ENCODE measurements around the gene RNF34.

GRCh38 chr12:121427556-121428050 is 27.7 kb downstream of the RNF34 start:
- TF ChIP-seq CTCF (IDR thresholded peaks at IDR 0.05; ENCODE audit: insufficient read depth, low read length, poor library complexity, severe bottlenecking) = no peak
- TF ChIP-seq EZH2phosphoT487 (conservative IDR thresholded peaks at IDR 0.05; ENCODE audit: low read length) = no peak

Data from SU-DHL-6 (cell line).